H1 (cell line): ENCODE data around the gene SLC12A8. TPM values are rescaled to one million over a fixed set of nuclear protein-coding genes. Genes with fewer than 3 reads are reported as not detected.

Experiments used
- CTCF ChIA-PET: fragments of 300-600 bp; sonication (Branson Sonifier 250); formaldehyde crosslinking; loops from one replicate; lab custom pipeline; 2021; ENCODE audit not compliant: partially characterized antibody; lab: Charles Lee
- POLR2A ChIA-PET: fragments of 300-600 bp; sonication (Branson Sonifier 250); formaldehyde crosslinking; loops from one replicate; lab custom pipeline; 2021; ENCODE audit warnings: inconsistent platforms; ENCODE audit not compliant: partially characterized antibody; lab: Charles Lee
- DNase-seq, 2 experiments: peaks; one replicate each; pipeline versions ENCODE4 v3.0.0 to v3.0.0-alpha.2; 2010 to 2022; ENCODE audit warnings: low spot score in 2 of 2, low read depth in 1 of 2, mixed read lengths in 1 of 2
- FAIRE-seq: peaks from 2 replicates; lab custom pipeline; 2011; peaks lifted over from hg19 to GRCh38; lab: Jason Lieb, UNC
- H2AFZ ChIP-seq: 2 replicates; pipeline ENCODE4 v1.8.1; 2012; ENCODE audit warnings: low read length, inconsistent platforms
- H2AK5ac ChIP-seq: 2 replicates; pipeline ENCODE4 v1.6.1; 2013; ENCODE audit warnings: low read depth, low read length
- H2BK120ac ChIP-seq: replicated peaks from 2 replicates; pipeline ENCODE3; 2013; ENCODE audit warnings: low read depth, low read length, inconsistent platforms
- H2BK12ac ChIP-seq: 2 replicates; pipeline ENCODE4 v1.6.1; 2013; ENCODE audit warnings: low read depth, low read length
- H2BK15ac ChIP-seq: 2 replicates; pipeline ENCODE4 v1.6.1; 2013; ENCODE audit warnings: low read length
- H2BK20ac ChIP-seq: 2 replicates; pipeline ENCODE4 v1.6.1; 2013; ENCODE audit warnings: low read length
- H2BK5ac ChIP-seq: 2 replicates; pipeline ENCODE4 v1.6.1; 2013; ENCODE audit warnings: low read depth, low read length
- H3K14ac ChIP-seq: 2 replicates; pipeline ENCODE4 v1.6.1; 2013; ENCODE audit warnings: inconsistent platforms; ENCODE audit not compliant: insufficient read length
- H3K18ac ChIP-seq: 2 replicates; pipeline ENCODE4 v1.6.1; 2013; ENCODE audit warnings: low read length; ENCODE audit errors: extremely low read depth
- H3K23ac ChIP-seq: 2 replicates; pipeline ENCODE4 v1.6.1; 2013; ENCODE audit warnings: inconsistent platforms; ENCODE audit not compliant: insufficient read length
- H3K23me2 ChIP-seq: 2 replicates; pipeline ENCODE4 v1.6.1; 2013; ENCODE audit warnings: low read depth, low read length
- H3K27ac ChIP-seq: 2 replicates; pipeline ENCODE4 v1.6.1; 2011; ENCODE audit warnings: low read depth, low read length, inconsistent platforms
- H3K27me3 ChIP-seq, 4 experiments: replicated peaks in 1 of 4; 1 replicate in 1 of 4; 2 replicates in 3 of 4; pipeline versions ENCODE4 v1.6.1 to v1.8.1; 2011 to 2013; ENCODE audit warnings: low read length in 3 of 4, mild to moderate bottlenecking in 3 of 4, inconsistent platforms in 2 of 4, mixed read lengths in 2 of 4, moderate library complexity in 1 of 4; ENCODE audit not compliant: control insufficient read depth in 3 of 4, insufficient read depth in 3 of 4; ENCODE audit errors: extremely low read depth in 1 of 4
- H3K36me3 ChIP-seq, 4 experiments: 2 replicates each; pipeline versions ENCODE4 v1.6.1 to v1.8.1; 2011 to 2013; ENCODE audit warnings: mild to moderate bottlenecking in 4 of 4, low read length in 3 of 4, moderate library complexity in 2 of 4, control low read depth in 1 of 4, inconsistent platforms in 1 of 4; ENCODE audit not compliant: insufficient read depth in 4 of 4, control insufficient read depth in 2 of 4
- H3K4ac ChIP-seq: replicated peaks from 2 replicates; pipeline ENCODE3; 2013; ENCODE audit warnings: low read length, low read depth, mixed read lengths, inconsistent platforms; ENCODE audit not compliant: insufficient read length
- H3K4me1 ChIP-seq, 4 experiments: replicated peaks in 1 of 4; 1 replicate in 1 of 4; 2 replicates in 3 of 4; pipeline versions ENCODE4 v1.6.1 to v1.8.1; 2011 to 2013; ENCODE audit warnings: low read length in 3 of 4, inconsistent platforms in 2 of 4, mixed read lengths in 1 of 4; ENCODE audit not compliant: insufficient read depth in 4 of 4, control insufficient read depth in 3 of 4
- H3K4me2 ChIP-seq, 2 experiments: 2 replicates each; pipeline versions ENCODE4 v1.6.1 to v1.8.1; 2011 to 2013; ENCODE audit warnings: low read depth in 2 of 2, low read length in 2 of 2, control low read depth in 1 of 2, inconsistent platforms in 1 of 2, mild to moderate bottlenecking in 1 of 2; ENCODE audit not compliant: insufficient read depth in 1 of 2
- H3K4me3 ChIP-seq, 4 experiments: fragments of 200-600, 300-600 bp in 1 of 4; sonication (generic), shearing (Covaris generic), sonication (Bioruptor Twin) in 1 of 4; 2 replicates each; pipeline versions ENCODE4 v1.5.1 to v1.8.1; 2011 to 2016; ENCODE audit warnings: low read length in 4 of 4, low read depth in 3 of 4, control low read depth in 2 of 4, inconsistent platforms in 2 of 4, mild to moderate bottlenecking in 2 of 4, mixed read lengths in 1 of 4, moderate library complexity in 1 of 4; ENCODE audit not compliant: insufficient read depth in 2 of 4; ENCODE audit errors: extremely low read depth in 1 of 4
- H3K56ac ChIP-seq: replicated peaks from 2 replicates; pipeline ENCODE3; 2013; ENCODE audit warnings: low read depth, mild to moderate bottlenecking, mixed read lengths, low read length, inconsistent platforms; ENCODE audit not compliant: insufficient read length
- H3K79me1 ChIP-seq: 2 replicates; pipeline ENCODE4 v1.6.1; 2013; ENCODE audit warnings: low read depth, low read length, control low read depth
- H3K79me2 ChIP-seq, 2 experiments: 2 replicates each; pipeline versions ENCODE4 v1.6.1 to v1.8.1; 2012 to 2013; ENCODE audit warnings: low read length in 2 of 2, mild to moderate bottlenecking in 2 of 2, inconsistent platforms in 1 of 2; ENCODE audit not compliant: insufficient read depth in 2 of 2, control insufficient read depth in 1 of 2
- H3K9ac ChIP-seq, 4 experiments: replicated peaks in 1 of 4; 1 replicate in 1 of 4; 2 replicates in 3 of 4; pipeline versions ENCODE4 v1.6.1 to v1.8.1; 2011 to 2013; ENCODE audit warnings: low read depth in 3 of 4, low read length in 3 of 4, control low read depth in 2 of 4, mild to moderate bottlenecking in 2 of 4, moderate library complexity in 2 of 4, inconsistent platforms in 1 of 4; ENCODE audit errors: extremely low read depth in 1 of 4
- H3K9me3 ChIP-seq, 2 experiments: 2 replicates each; pipeline versions ENCODE4 v1.6.1 to v1.8.1; 2012 to 2013; ENCODE audit warnings: mild to moderate bottlenecking in 2 of 2, moderate library complexity in 2 of 2, control low read depth in 1 of 2, inconsistent platforms in 1 of 2, low read depth in 1 of 2, low read length in 1 of 2, mixed read lengths in 1 of 2; ENCODE audit not compliant: insufficient read depth in 2 of 2
- H4K20me1 ChIP-seq, 2 experiments: replicated peaks in 1 of 2; 2 replicates each; pipeline versions ENCODE3 to v1.8.1; 2011 to 2013; ENCODE audit warnings: inconsistent platforms in 2 of 2, low read length in 2 of 2, mild to moderate bottlenecking in 1 of 2; ENCODE audit not compliant: insufficient read depth in 2 of 2, control insufficient read depth in 1 of 2
- H4K5ac ChIP-seq: 2 replicates; pipeline ENCODE4 v1.6.1; 2013; ENCODE audit warnings: low read length, low read depth, mixed read lengths, inconsistent platforms; ENCODE audit not compliant: insufficient read length
- H4K8ac ChIP-seq: 2 replicates; pipeline ENCODE4 v1.8.0; 2013; ENCODE audit warnings: mild to moderate bottlenecking, moderate library complexity, low read length, inconsistent platforms; ENCODE audit not compliant: insufficient read depth; ENCODE audit errors: extremely low read depth
- H4K91ac ChIP-seq: replicated peaks from 2 replicates; pipeline ENCODE3; 2013; ENCODE audit warnings: low read length, mixed read lengths, inconsistent platforms; ENCODE audit not compliant: insufficient read length
- EGR1 ChIP-seq: IDR thresholded peaks from 2 replicates; pipeline ENCODE4 v1.6.1; 2011; ENCODE audit warnings: low read depth, low read length, borderline replicate concordance
- RFX5 ChIP-seq: IDR thresholded peaks from 2 replicates; pipeline ENCODE4 v1.6.1; 2011; ENCODE audit warnings: low read depth, low read length, improper control_type of control experiment, borderline replicate concordance
- TBP ChIP-seq: IDR thresholded peaks from 2 replicates; pipeline ENCODE4 v1.6.1; 2011; ENCODE audit warnings: low read depth, low read length, improper control_type of control experiment
- TEAD4 ChIP-seq: IDR thresholded peaks from 2 replicates; pipeline ENCODE4 v1.6.1; 2012; ENCODE audit warnings: low read depth, low read length, inconsistent platforms, mixed read lengths
- WGBS, 2 experiments: shearing (Covaris generic) in 1 of 2; methylation state at CpG; one replicate each; pipeline versions ENCODE4 v1.1.6 to v1.1.7; 2013 to 2015; ENCODE audit warnings: low lambda C conversion rate in 2 of 2, mixed read lengths in 2 of 2, inconsistent platforms in 1 of 2, low coverage in 1 of 2, missing lambda C conversion rate in 1 of 2; ENCODE audit not compliant: insufficient replicate concordance in 2 of 2, insufficient coverage in 1 of 2, insufficient read length in 1 of 2; ENCODE audit errors: extremely low coverage in 1 of 2, missing lambda C conversion rate in 1 of 2; 5-methylcytosine and 5-hydroxymethylcytosine counted together
- polyA plus RNA-seq, 7 experiments: library from polyadenylated mRNA; depleted of rRNA in 3 of 7; stranded (reverse) in 5 of 7; unstranded in 2 of 7; fragments of >200 nt in 5 of 7; fragments of 200-250 nt in 2 of 7; gene quantifications; 1 replicate in 5 of 7; 2 replicates in 1 of 7; 4 replicates in 1 of 7; pipeline versions ENCODE4 v1.2.1 to v1.2.3, GENCODE V29; 2011 to 2013; ENCODE audit warnings: missing spikeins in 2 of 7, mixed read lengths in 2 of 7
- total RNA-seq: library from RNA; stranded (reverse); fragmentation: NEBNext Ultra II Directional; extraction: Animal tissue kit (Norgen Biotek cat#: 25700); gene quantifications from 2 replicates; pipeline ENCODE4 v1.2.1, GENCODE V29; 2021
- TF ChIP-seq, protein P1 (sequence below): IDR thresholded peaks from 2 replicates; pipeline ENCODE4 v1.6.1; 2011; ENCODE audit warnings: low read length, improper control_type of control experiment

SLC12A8 gene
- total and polyA plus RNA-seq, 2 of the 8 experiments (the other 6 are each of a cell fraction or from before 2014, with no cell fraction given): 13.7 to 14.4 TPM

DNA sequence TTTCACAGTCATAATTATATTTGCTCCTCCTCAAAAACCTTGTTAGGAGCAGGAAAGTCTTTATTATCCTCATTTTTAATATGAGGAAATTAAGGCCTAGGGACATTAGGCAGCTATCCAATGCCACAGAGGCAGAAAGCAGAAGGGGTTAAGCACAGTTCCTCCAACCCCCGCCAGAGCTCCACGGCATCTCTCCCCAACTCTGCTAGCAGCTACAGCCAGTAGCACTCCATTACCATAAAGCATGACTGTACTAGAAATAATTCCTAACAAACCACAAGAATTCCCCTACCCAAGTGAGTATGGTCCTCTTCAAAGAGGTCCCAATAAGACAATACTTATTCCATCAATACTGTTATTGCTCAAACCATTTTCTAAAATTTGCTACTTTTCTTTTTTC, 166.6 kb downstream of the SLC12A8 start:
- no peak for FAIRE-seq

More for the DNA sequence above, 166.6 kb downstream of the SLC12A8 start:
- Histone ChIP-seq H3K79me2 (no peaks in the 10 kb centered on the region; a peak in 1 of 4 replicates), H3K36me3 (no peaks in the 10 kb centered on the region), H3K9me3 (no peaks in the 10 kb centered on the region), H3K56ac (no peak overlapping the region), H2BK20ac (no peak overlapping the region), H3K18ac (no peak overlapping the region), H2AK5ac (no peak overlapping the region; the same call in 1 of the 2 replicates), H4K20me1 (no peaks in the 10 kb centered on the region), H4K91ac (no peak overlapping the region), H3K4me3 (no peak overlapping the region), H2AFZ (no peak overlapping the region), H3K4me1 (peaks cover 3 to 14% (median 8%) of the 10 kb centered on the region in 4 experiments; a peak in 5 of 7 replicates), H4K8ac (no peak overlapping the region), H3K27me3 (no peaks in the 10 kb centered on the region), H3K14ac (no peak overlapping the region), H4K5ac (no peak overlapping the region), H3K9ac (no peak overlapping the region), H3K27ac (no peak overlapping the region), H3K79me1 (peaks cover 3% of the 10 kb centered on the region; the same call in 1 of the 2 replicates), H3K23me2 (no peaks in the 10 kb centered on the region), H2BK15ac (no peak overlapping the region), H2BK12ac (no peak overlapping the region), H3K4me2 (no peak overlapping the region), H2BK120ac (no peak overlapping the region), H3K4ac (no peak overlapping the region), H2BK5ac (no peak overlapping the region), H3K23ac (no peak overlapping the region)
- TF ChIP-seq TEAD4 (no peak), TBP (no peak), EGR1 (no peak), RFX5 (no peak)
- TF ChIP-seq, protein P1, sequence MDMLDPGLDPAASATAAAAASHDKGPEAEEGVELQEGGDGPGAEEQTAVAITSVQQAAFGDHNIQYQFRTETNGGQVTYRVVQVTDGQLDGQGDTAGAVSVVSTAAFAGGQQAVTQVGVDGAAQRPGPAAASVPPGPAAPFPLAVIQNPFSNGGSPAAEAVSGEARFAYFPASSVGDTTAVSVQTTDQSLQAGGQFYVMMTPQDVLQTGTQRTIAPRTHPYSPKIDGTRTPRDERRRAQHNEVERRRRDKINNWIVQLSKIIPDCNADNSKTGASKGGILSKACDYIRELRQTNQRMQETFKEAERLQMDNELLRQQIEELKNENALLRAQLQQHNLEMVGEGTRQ: no peak
- POLR2A ChIA-PET: no interaction called here
- 80% methylated on average over 2 of the region's 2 CpGs; no CpG with 5 or more reads in 1 of the 2 experiments for WGBS, 2 experiments
- CTCF ChIA-PET: interaction anchor here (1.8 kb wide), 1 partner anchor 51 kb away, joined by 4 read pairs; no protein-coding TSS in a partner anchor
- no peak for DNase-seq
